HepG2 (cell line): ENCODE measurements around the gene HTRA1. TPM values are rescaled to one million over a fixed set of nuclear protein-coding genes. Genes with fewer than 3 reads are reported as not detected.

Source experiments
- ATAC-seq: fragments of 200-7000 bp; cut with Tn5 transposase; 3 replicates; pipeline ENCODE4 v1.9.1; 2020; ENCODE audit warnings: mild to moderate bottlenecking, moderate library complexity
- BruUV-seq: library from RNA; stranded (reverse); fragments of 400-500 nt; replicated peaks from 2 replicates; lab custom pipeline; 2021; lab: Mats Ljungman, UMichigan
- CTCF ChIA-PET: fragments of 300-600 bp; formaldehyde crosslinking; extraction: SDS; loops from one replicate; lab custom pipeline; 2021; ENCODE audit warnings: low total read pairs, inconsistent platforms, low intra/inter-chr PET ratio; lab: Yijun Ruan, JAX
- POLR2A ChIA-PET: fragments of 350-600 bp; sonication (Branson Sonifier 250); formaldehyde crosslinking; loops from one replicate; lab custom pipeline; 2020; ENCODE audit warnings: antibody characterized with exemption, inconsistent platforms; lab: Yijun Ruan, JAX
- DNase-seq: peaks from one replicate; pipeline ENCODE4 v3.0.0-alpha.2; 2015; ENCODE audit warnings: low spot score
- FAIRE-seq: peaks from 3 replicates; lab custom pipeline; 2011; peaks lifted over from hg19 to GRCh38; lab: Jason Lieb, UNC
- H2AFZ ChIP-seq: one replicate; pipeline ENCODE4 v1.6.1; 2011; ENCODE audit warnings: low read length, inconsistent platforms
- H3K27ac ChIP-seq: fragments of 300-600 bp; 3 replicates; pipeline ENCODE4 v1.8.0; 2011; ENCODE audit warnings: mixed run types, mild to moderate bottlenecking, mixed read lengths, low read length, inconsistent platforms; ENCODE audit not compliant: insufficient read depth; ENCODE audit errors: extremely low read length
- H3K27me3 ChIP-seq, 2 experiments: fragments of 200-600 bp in 1 of 2; 2 replicates in 1 of 2; 3 replicates in 1 of 2; pipeline versions ENCODE4 v1.6.0 to v1.8.0; 2011; ENCODE audit warnings: low read length in 2 of 2, mild to moderate bottlenecking in 2 of 2, moderate library complexity in 2 of 2, inconsistent platforms in 1 of 2; ENCODE audit not compliant: insufficient read depth in 2 of 2, control insufficient read depth in 1 of 2
- H3K36me3 ChIP-seq, 2 experiments: fragments of 200-600 bp in 1 of 2; replicated peaks in 1 of 2; 2 replicates in 1 of 2; 3 replicates in 1 of 2; pipeline versions ENCODE4 v1.5.1 to v1.8.0; 2011; ENCODE audit warnings: low read length in 2 of 2, inconsistent platforms in 1 of 2; ENCODE audit not compliant: insufficient read depth in 2 of 2, control insufficient read depth in 1 of 2
- H3K4me1 ChIP-seq: 2 replicates; pipeline ENCODE4 v1.5.1; 2012; ENCODE audit warnings: low read length, inconsistent platforms; ENCODE audit not compliant: insufficient read depth
- H3K4me2 ChIP-seq: 2 replicates; pipeline ENCODE4 v1.6.0; 2011; ENCODE audit warnings: low read depth, low read length, inconsistent platforms
- H3K4me3 ChIP-seq, 3 experiments: fragments of 200-600 bp in 1 of 3; sonication (generic), shearing (Covaris generic) in 1 of 3; replicated peaks in 1 of 3; 2 replicates each; pipeline ENCODE4 v1.5.1; 2011 to 2016; ENCODE audit warnings: low read length in 3 of 3, inconsistent platforms in 2 of 3, low read depth in 2 of 3, mild to moderate bottlenecking in 2 of 3, control low read depth in 1 of 3, mixed read lengths in 1 of 3; ENCODE audit not compliant: insufficient read depth in 1 of 3
- H3K79me2 ChIP-seq: one replicate; pipeline ENCODE4 v1.6.1; 2011; ENCODE audit warnings: low read length, inconsistent platforms; ENCODE audit not compliant: insufficient read depth
- H3K9ac ChIP-seq: 2 replicates; pipeline ENCODE4 v1.6.0; 2011; ENCODE audit warnings: mild to moderate bottlenecking, low read depth, low read length, inconsistent platforms; ENCODE audit not compliant: insufficient read depth
- H3K9me3 ChIP-seq: 2 replicates; pipeline ENCODE4 v1.5.1; 2012; ENCODE audit warnings: mild to moderate bottlenecking, low read length
- H4K20me1 ChIP-seq: 2 replicates; pipeline ENCODE4 v1.6.0; 2011; ENCODE audit warnings: inconsistent platforms, mild to moderate bottlenecking, low read length, moderate library complexity; ENCODE audit not compliant: insufficient read depth
- AKNA ChIP-seq: sonication (generic); formaldehyde crosslinking; IDR thresholded peaks from 2 replicates; pipeline ENCODE4 v1.4.0; 2020; ENCODE audit warnings: missing genetic modification reagents, borderline replicate concordance
- ATF7-NPFF ChIP-seq: sonication (generic); formaldehyde crosslinking; IDR thresholded peaks from 2 replicates; pipeline ENCODE4 v1.8.1; 2023; ENCODE audit warnings: mild to moderate bottlenecking, low read depth, missing genetic modification reagents, moderate library complexity
- FOXK2 ChIP-seq: fragments of 450-650 bp; IDR thresholded peaks from 2 replicates; pipeline ENCODE4 v1.6.1; 2016
- GMEB1 ChIP-seq: sonication (generic); formaldehyde crosslinking; IDR thresholded peaks from 2 replicates; pipeline ENCODE4 v1.5.1; 2020; ENCODE audit warnings: missing genetic modification reagents, mild to moderate bottlenecking, borderline replicate concordance
- HNRNPLL ChIP-seq: fragments of 200-400 bp; formaldehyde crosslinking; IDR thresholded peaks from 2 replicates; pipeline ENCODE4 v1.6.1; 2017; ENCODE audit warnings: mild to moderate bottlenecking, low read depth, low read length; ENCODE audit not compliant: poor library complexity, severe bottlenecking
- LRRFIP1 ChIP-seq: sonication (generic); formaldehyde crosslinking; conservative IDR thresholded peaks from 2 replicates; pipeline ENCODE4 v1.4.0; 2020; ENCODE audit warnings: missing genetic modification reagents
- MAFF ChIP-seq: IDR thresholded peaks from 2 replicates; pipeline ENCODE4 v1.6.1; 2011; ENCODE audit warnings: low read depth, low read length, improper control_type of control experiment
- MXD1 ChIP-seq: sonication (generic); formaldehyde crosslinking; IDR thresholded peaks from 2 replicates; pipeline ENCODE4 v1.4.0; 2020; ENCODE audit warnings: mild to moderate bottlenecking, missing genetic modification reagents
- NFE2 ChIP-seq: sonication (generic); formaldehyde crosslinking; IDR thresholded peaks from 2 replicates; pipeline ENCODE4 v1.4.0; 2020; ENCODE audit warnings: missing genetic modification reagents
- PAX8 ChIP-seq: sonication (generic); formaldehyde crosslinking; IDR thresholded peaks from 2 replicates; pipeline ENCODE4 v1.8.0; 2022; ENCODE audit warnings: mild to moderate bottlenecking, missing genetic modification reagents, borderline replicate concordance
- RFXANK ChIP-seq: IDR thresholded peaks from 2 replicates; pipeline ENCODE4 v1.6.1; 2016
- ZMAT5 ChIP-seq: sonication (generic); formaldehyde crosslinking; IDR thresholded peaks from 2 replicates; pipeline ENCODE4 v1.5.0; 2020; ENCODE audit warnings: mild to moderate bottlenecking, low read depth, missing genetic modification reagents, borderline replicate concordance
- ZNF292 ChIP-seq: sonication (generic); formaldehyde crosslinking; IDR thresholded peaks from 2 replicates; pipeline ENCODE4 v1.8.1; 2022; ENCODE audit warnings: mild to moderate bottlenecking, low read depth, missing genetic modification reagents, borderline replicate concordance
- ZNF343 ChIP-seq: sonication (generic); formaldehyde crosslinking; IDR thresholded peaks from 2 replicates; pipeline ENCODE4 v1.4.0; 2020; ENCODE audit warnings: mild to moderate bottlenecking, missing genetic modification reagents
- WGBS: methylation state at CpG from one replicate; pipeline ENCODE4 v1.1.6; 2017; ENCODE audit warnings: low lambda C conversion rate; 5-methylcytosine and 5-hydroxymethylcytosine counted together
- in situ Hi-C: cut with HindIII; loops from 2 replicates; pipeline ENCODE4 v1.10.0; 2017; ENCODE audit warnings: low pct_unique_long_range_greater_than_20kb; ENCODE audit not compliant: extremely low pct_ligation_motif_present
- intact Hi-C: fragments of 100-400 bp; cut with micrococcal nuclease; formaldehyde crosslinking; loops from one replicate; pipeline ENCODE4 v1.10.0; 2022; ENCODE audit not compliant: unreplicated experiment
- polyA plus RNA-seq, 8 experiments: library from polyadenylated mRNA; depleted of rRNA in 3 of 8; stranded (reverse) in 7 of 8; unstranded in 1 of 8; fragments of >200 nt; fragmentation: Illumina TruSeq in 4 of 8; extraction: Trizol in 4 of 8; gene quantifications; 2 replicates each; pipeline versions ENCODE4 v1.2.1 to v1.2.3, GENCODE V29; 2011 to 2016; ENCODE audit warnings: low read depth in 4 of 8, missing spikeins in 1 of 8, mixed read lengths in 1 of 8; ENCODE audit not compliant: insufficient read depth in 1 of 8
- total RNA-seq, 5 experiments: library from RNA; depleted of rRNA; stranded (reverse); fragments of >200 nt; fragmentation: Illumina TruSeq; extraction: Trizol; gene quantifications; 2 replicates each; pipeline ENCODE4 v1.2.3, GENCODE V29; 2016; ENCODE audit warnings: low read depth in 1 of 5

The HTRA1 gene
- total and polyA plus RNA-seq, 2 of the 13 experiments (the other 11 are each of a cell fraction or from before 2014, with no cell fraction given), result 0.11 to 0.40 TPM

- TF ChIP-seq ZNF292, result no peak
- TF ChIP-seq PAX8, result no peak
- no peak for TF ChIP-seq RFXANK (CRISPR knock-in tag)
- TF ChIP-seq FOXK2, result no peak
These were observed 90.1 kb downstream of the HTRA1 start (continued) for GRCh38 chr10:122551450-122551849.

DNA sequence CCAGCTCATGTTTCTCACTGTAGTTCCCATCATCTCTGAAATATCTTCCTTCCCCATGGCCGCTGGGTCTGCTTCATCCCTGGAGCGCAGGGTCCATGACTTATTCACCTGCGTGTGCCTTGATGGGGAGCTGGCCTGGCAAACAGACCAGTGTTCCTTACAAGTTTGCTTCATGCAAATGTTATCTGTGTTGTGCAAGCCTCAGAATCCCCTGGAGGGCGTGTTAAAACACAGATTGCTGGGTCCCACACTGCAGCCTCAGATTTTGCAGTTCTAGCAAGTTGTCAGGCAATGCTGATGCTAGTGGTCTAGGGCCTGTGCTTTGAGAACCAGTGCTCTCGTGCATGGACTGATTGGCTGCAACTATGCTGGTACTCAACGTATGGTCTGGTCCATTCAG lies 92.0 kb downstream of the HTRA1 start:
- FAIRE-seq (no peak), DNase-seq (no peak), ATAC-seq (no peak)
- POLR2A ChIA-PET, result no interaction called here
- Histone ChIP-seq H3K4me1 (no peaks in the 10 kb centered on the region), H3K4me2 (no peak overlapping the region), H3K27ac (no peak overlapping the region), H3K9me3 (no peaks in the 10 kb centered on the region), H3K9ac (no peak overlapping the region), H3K36me3 (no peaks in the 10 kb centered on the region), H3K27me3 (peaks cover 0 to 7% of the 10 kb centered on the region in 2 experiments; a peak in 2 of 5 replicates), H3K4me3 (no peak overlapping the region), H2AFZ (no peak overlapping the region), H3K79me2 (no peaks in the 10 kb centered on the region), H4K20me1 (no peaks in the 10 kb centered on the region)
- WGBS, result 27% methylated on average over 6 of the region's 6 CpGs
- in situ Hi-C loops, result no loop called here
- CTCF ChIA-PET, result no interaction called here
- intact Hi-C loops, result no loop called here
- BruUV-seq, result no TSS peak
- TF ChIP-seq LRRFIP1 (CRISPR knock-in tag), result no peak
- no peak for TF ChIP-seq HNRNPLL
- no peak for TF ChIP-seq ZMAT5 (CRISPR knock-in tag)
- no peak for TF ChIP-seq GMEB1 (CRISPR knock-in tag)
- no peak for TF ChIP-seq MXD1 (CRISPR knock-in tag)
- no peak for TF ChIP-seq ZNF343 (CRISPR knock-in tag)
- no peak for TF ChIP-seq ATF7-NPFF (CRISPR knock-in tag)
- TF ChIP-seq NFE2, result no peak
- no peak for TF ChIP-seq MAFF
- no peak for TF ChIP-seq AKNA (CRISPR knock-in tag)
